GM13977 (cell line): ENCODE data around the gene NTN3.

Experiments used
- DNase-seq: peaks from one replicate; pipeline ENCODE4 v3.0.0; 2012; ENCODE audit warnings: low spot score
- CTCF ChIP-seq: IDR thresholded peaks from 2 replicates; pipeline ENCODE4 v1.5.1; 2012; ENCODE audit warnings: mild to moderate bottlenecking, control low read depth; ENCODE audit not compliant: insufficient read depth; ENCODE audit errors: extremely low read depth, missing control alignments
- in situ Hi-C: fragments of 300-500 bp; cut with MboI; formaldehyde crosslinking; loops from one replicate; pipeline ENCODE4 v1.12.0; 2022; ENCODE audit warnings: low sequenced_read_pairs, low pct_unique_long_range_greater_than_20kb, mixed read lengths, inconsistent platforms; ENCODE audit not compliant: unreplicated experiment

The NTN3 gene

GRCh38 chr16:2459647-2460390 is 11.3 kb upstream of the NTN3 start, which contains the start of gene TEDC2:
TEDC2 (plus strand) TSS chr16:2460109; CDS start chr16:2460145, 36 bp downstream.
- DNase-seq = peak; percentile 100
- no peak for TF ChIP-seq CTCF
- in situ Hi-C loops = no loop called here

- TF ChIP-seq CTCF = no peak
- no peak for DNase-seq
- in situ Hi-C loops = no loop called here
Observed at GRCh38 chr16:2460391-2460713, 10.7 kb upstream of the NTN3 start.

- no peak for DNase-seq
- in situ Hi-C loops = no loop called here
- no peak for TF ChIP-seq CTCF
Observed at GRCh38 chr16:2460916-2461315, 10.2 kb upstream of the NTN3 start.

GRCh38 chr16:2462031-2462866 is 8.8 kb upstream of the NTN3 start:
- no peak for TF ChIP-seq CTCF
- in situ Hi-C loops = no loop called here
- no peak for DNase-seq

GRCh38 chr16:2464333-2464732 is 6.8 kb upstream of the NTN3 start:
- no peak for TF ChIP-seq CTCF
- in situ Hi-C loops = no loop called here
- no peak for DNase-seq

GRCh38 chr16:2465653-2466415 is 5.3 kb upstream of the NTN3 start:
- TF ChIP-seq CTCF = peak; percentile 34
- in situ Hi-C loops = no loop called here
- no peak for DNase-seq
